Panc1 (cell line): ENCODE data around the gene SCRN2. TPM values are rescaled to one million over a fixed set of nuclear protein-coding genes. Genes with fewer than 3 reads are reported as not detected.

Experiments
- ATAC-seq: fragments of 200-7000 bp; cut with Tn5 transposase; 2 replicates; pipeline ENCODE4 v1.9.1; 2020; ENCODE audit warnings: mild to moderate bottlenecking, moderate library complexity
- BruUV-seq: library from RNA; stranded (reverse); fragments of 400-500 nt; replicated peaks from 2 replicates; lab custom pipeline; 2021; lab: Mats Ljungman, UMichigan
- CTCF ChIA-PET: fragments of 300-600 bp; sonication (Branson Sonifier 250); formaldehyde crosslinking; loops from one replicate; lab custom pipeline; 2022; ENCODE audit warnings: antibody characterized with exemption; lab: Charles Lee
- POLR2A ChIA-PET: fragments of 300-600 bp; sonication (Branson Sonifier 250); formaldehyde crosslinking; loops from one replicate; lab custom pipeline; 2022; ENCODE audit warnings: antibody characterized with exemption; lab: Charles Lee
- DNase-seq: peaks from one replicate; pipeline ENCODE4 v3.0.0-alpha.2; 2010; ENCODE audit warnings: low read depth, low spot score
- H3K27ac ChIP-seq: 2 replicates; pipeline ENCODE4 v1.5.1; 2011; ENCODE audit warnings: mild to moderate bottlenecking, low read length, inconsistent platforms
- H3K27me3 ChIP-seq: fragments of 200-500 bp; sonication (Bioruptor generic); 2 replicates; pipeline ENCODE4 v1.6.0; 2014; ENCODE audit warnings: low read length, inconsistent platforms; ENCODE audit not compliant: control insufficient read depth, insufficient read depth
- H3K36me3 ChIP-seq: fragments of 200-500 bp; sonication (Bioruptor generic); 2 replicates; pipeline ENCODE4 v1.5.1; 2014; ENCODE audit warnings: inconsistent platforms, mild to moderate bottlenecking, low read length, moderate library complexity; ENCODE audit not compliant: control insufficient read depth, insufficient read depth
- H3K4me1 ChIP-seq: 2 replicates; pipeline ENCODE4 v1.5.1; 2011; ENCODE audit warnings: inconsistent platforms, mild to moderate bottlenecking, low read length, moderate library complexity; ENCODE audit not compliant: control insufficient read depth, insufficient read depth
- H3K4me3 ChIP-seq, 2 experiments: 2 replicates each; pipeline ENCODE4 v1.5.1; 2011 to 2012; ENCODE audit warnings: low read depth in 2 of 2, low read length in 2 of 2, mild to moderate bottlenecking in 2 of 2, inconsistent platforms in 1 of 2, moderate library complexity in 1 of 2
- H3K9me3 ChIP-seq: fragments of 200-500 bp; sonication (Bioruptor generic); 2 replicates; pipeline ENCODE4 v1.5.1; 2014; ENCODE audit warnings: low read depth, mild to moderate bottlenecking, inconsistent platforms, low read length, moderate library complexity; ENCODE audit not compliant: control insufficient read depth, insufficient read depth
- CTCF ChIP-seq: fragments of 450-650 bp; IDR thresholded peaks from 2 replicates; pipeline ENCODE4 v1.5.1; 2017; ENCODE audit warnings: mild to moderate bottlenecking
- POLR2AphosphoS5 ChIP-seq: IDR thresholded peaks from 2 replicates; pipeline ENCODE4 v1.6.1; 2012; ENCODE audit warnings: mild to moderate bottlenecking, low read depth, low read length, moderate library complexity
- REST ChIP-seq, 2 experiments: IDR thresholded peaks; 2 replicates each; pipeline ENCODE4 v1.6.1; 2011 to 2012; ENCODE audit warnings: low read depth in 2 of 2, control low read depth in 1 of 2, low read length in 1 of 2, mild to moderate bottlenecking in 1 of 2, moderate library complexity in 1 of 2; ENCODE audit not compliant: insufficient read depth in 1 of 2
- SIN3A ChIP-seq: IDR thresholded peaks from 2 replicates; pipeline ENCODE4 v1.6.1; 2012; ENCODE audit warnings: low read depth, mild to moderate bottlenecking, low read length, moderate library complexity, borderline replicate concordance; ENCODE audit not compliant: insufficient read depth
- TCF7L2 ChIP-seq: IDR thresholded peaks from 2 replicates; pipeline ENCODE4 v1.6.1; 2011; ENCODE audit warnings: mild to moderate bottlenecking, low read depth, low read length, inconsistent platforms
- in situ Hi-C: cut with HindIII; loops from 2 replicates; pipeline ENCODE4 v1.10.0; 2016; ENCODE audit warnings: low sequenced_read_pairs, low pct_unique_long_range_greater_than_20kb
- intact Hi-C: fragments of 100-400 bp; cut with micrococcal nuclease; formaldehyde crosslinking; loops from one replicate; pipeline ENCODE4 v1.10.0; 2022; ENCODE audit not compliant: unreplicated experiment
- total RNA-seq: library from RNA; stranded (reverse); gene quantifications from one replicate; pipeline ENCODE4 v1.2.1, GENCODE V29; 2021; ENCODE audit not compliant: unreplicated experiment

SCRN2 gene
- total RNA-seq, 1 experiment from 2014 or later = 34.9 TPM

GRCh38 chr17:47834756-47835155 lies 6.3 kb downstream of the SCRN2 start:
- POLR2A ChIA-PET = no interaction called here
- H3K27ac ChIP-seq = no peak overlapping the region
- CTCF ChIA-PET = interaction anchor here (0.5 kb wide), 1 partner anchor 55 kb away, joined by 3 read pairs; no protein-coding TSS in a partner anchor
- H3K4me3 ChIP-seq = no peak overlapping the region
- in situ Hi-C loops (no loop called here), intact Hi-C loops (no loop called here)
- H3K27me3 ChIP-seq = no peaks in the 10 kb centered on the region
- no peaks in the 10 kb centered on the region for H3K9me3 ChIP-seq
- no peaks in the 10 kb centered on the region; the same call in 1 of the 2 replicates for H3K36me3 ChIP-seq
- H3K4me1 ChIP-seq = peaks cover 15% of the 10 kb centered on the region; the same call in 1 of the 2 replicates
- DNase-seq = no peak
- no TSS peak for BruUV-seq
- TF ChIP-seq SIN3A (no peak), CTCF (no peak), POLR2AphosphoS5 (no peak), REST (IDR thresholded peaks at IDR 0.05; ENCODE audit: insufficient read depth in 1 of 2, low read depth in 2 of 2, low read length in 1 of 2) (no peak), TCF7L2 (no peak)
- no peak for ATAC-seq

- no peak; the same call in 1 of the 2 replicates for ATAC-seq
- CTCF ChIA-PET = interaction anchor here (1.1 kb wide), 1 partner anchor 9 kb away, joined by 5 read pairs; the partner anchor contains the start of gene SCRN2
Observed at GRCh38 chr17:47831934-47832327, 9.1 kb downstream of the SCRN2 start.

More at GRCh38 chr17:47831934-47832327, 9.1 kb downstream of the SCRN2 start:
- DNase-seq = no peak
- Histone ChIP-seq H3K36me3 (peaks cover 4% of the 10 kb centered on the region; the same call in 1 of the 2 replicates), H3K4me3 (peak overlapping the region; percentile 80 to 96), H3K9me3 (no peaks in the 10 kb centered on the region), H3K27ac (peak overlapping the region; percentile 97), H3K27me3 (no peaks in the 10 kb centered on the region), H3K4me1 (peaks cover 15% of the 10 kb centered on the region; the same call in 1 of the 2 replicates)
- no TSS peak for BruUV-seq
- TF ChIP-seq REST (IDR thresholded peaks at IDR 0.05; ENCODE audit: insufficient read depth in 1 of 2, low read depth in 2 of 2, low read length in 1 of 2) (no peak), CTCF (no peak), SIN3A (no peak), POLR2AphosphoS5 (no peak), TCF7L2 (no peak)
- POLR2A ChIA-PET = interaction anchor here (1.0 kb wide), 1 partner anchor 182 kb away, joined by 3 read pairs; the partner anchor contains the start of gene KPNB1
- in situ Hi-C loops = no loop called here
- intact Hi-C loops = no loop called here
